GM19193 (cell line): ENCODE data around the gene RAB21.
A peak's percentile ranks its signal among the peaks of the same experiment; 100 is the strongest.

Experiments
- POLR2A ChIP-seq: IDR thresholded peaks from 4 replicates; pipeline ENCODE4 v1.6.1; 2011; ENCODE audit not compliant: insufficient read depth, insufficient read length; ENCODE audit errors: extremely low read depth

RAB21 gene

DNA sequence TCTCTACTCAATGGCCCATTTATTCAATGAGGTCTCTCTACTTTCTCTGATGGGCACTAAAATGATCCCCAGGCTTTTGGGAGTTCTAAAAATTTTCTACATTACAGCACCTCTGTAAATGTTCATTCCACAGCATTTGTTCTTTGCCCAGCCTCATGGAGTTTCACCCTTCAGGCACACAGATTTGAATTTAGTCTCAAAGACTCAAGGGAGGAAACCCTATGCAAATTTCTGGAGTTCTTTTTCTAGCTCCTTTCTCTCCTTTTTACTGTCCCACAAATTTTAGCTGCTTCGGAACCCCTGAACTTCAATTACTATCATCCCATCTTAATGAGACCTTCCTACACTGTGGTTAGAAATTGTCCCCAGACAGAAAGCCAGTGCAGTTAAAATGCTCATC, 17.5 kb upstream of the RAB21 start:
- TF ChIP-seq POLR2A = no peak

- no peak for TF ChIP-seq POLR2A
These were observed 11.7 kb upstream of the RAB21 start for GRCh38 chr12:71742998-71743397.

- TF ChIP-seq POLR2A = no peak
These were observed 10.0 kb upstream of the RAB21 start for GRCh38 chr12:71744522-71745300.

GRCh38 chr12:71746974-71747611, 7.6 kb upstream of the RAB21 start:
- no peak for TF ChIP-seq POLR2A

DNA sequence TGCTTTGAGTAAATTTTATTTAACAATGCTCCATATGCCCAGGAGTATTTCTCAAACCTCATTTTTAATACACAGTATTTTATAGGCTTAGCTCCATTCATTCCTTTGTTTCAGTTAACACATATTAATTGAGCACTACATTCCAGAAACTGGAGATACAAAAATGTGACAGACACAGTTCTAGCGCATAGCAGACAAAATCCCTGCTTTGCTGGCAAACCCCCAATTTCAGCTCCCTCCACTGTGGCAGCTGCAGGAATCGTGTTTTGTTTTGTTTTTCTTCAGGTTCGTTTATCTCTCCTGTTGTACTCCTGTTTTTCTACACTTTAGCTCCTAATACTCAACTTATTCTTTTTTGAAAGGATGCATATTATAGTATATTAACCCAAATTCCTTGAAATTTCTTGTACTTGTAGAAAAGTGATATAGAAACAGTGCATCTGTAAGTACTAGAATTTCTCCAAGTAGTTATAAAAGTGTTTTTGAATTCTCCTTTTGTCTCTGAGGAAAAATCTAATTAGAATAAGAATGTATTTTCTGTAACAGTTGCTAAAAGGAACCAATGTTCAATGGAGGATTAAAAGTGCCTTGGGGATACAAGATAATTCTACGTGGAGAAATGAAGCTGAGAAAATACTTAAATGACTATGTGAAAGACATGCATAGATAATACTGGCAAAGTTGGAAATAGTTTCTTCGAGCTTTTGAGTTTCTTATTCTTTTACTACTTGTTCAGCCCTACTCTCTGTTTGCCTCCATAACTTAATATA, 6.4 kb upstream of the RAB21 start:
- TF ChIP-seq POLR2A = no peak

DNA sequence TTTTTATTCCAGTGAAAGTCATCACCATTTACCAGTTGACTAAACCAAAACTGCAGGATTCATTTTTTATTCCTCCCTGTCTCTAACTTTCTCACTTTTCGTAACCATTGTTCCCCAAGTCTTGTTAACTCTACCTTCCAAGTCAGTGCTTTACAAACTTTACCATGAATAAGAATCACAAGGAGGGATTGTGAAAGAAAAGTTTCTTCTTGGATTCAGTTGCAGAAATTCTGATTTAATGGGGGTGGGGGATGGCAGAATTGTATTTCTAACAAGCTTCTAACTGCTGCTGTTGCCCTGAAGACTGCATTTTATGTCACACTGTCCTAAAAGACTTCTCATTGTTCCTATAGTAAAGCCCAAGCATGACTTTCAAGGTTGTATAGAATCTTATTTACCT, 5.0 kb upstream of the RAB21 start:
- TF ChIP-seq POLR2A = no peak

DNA sequence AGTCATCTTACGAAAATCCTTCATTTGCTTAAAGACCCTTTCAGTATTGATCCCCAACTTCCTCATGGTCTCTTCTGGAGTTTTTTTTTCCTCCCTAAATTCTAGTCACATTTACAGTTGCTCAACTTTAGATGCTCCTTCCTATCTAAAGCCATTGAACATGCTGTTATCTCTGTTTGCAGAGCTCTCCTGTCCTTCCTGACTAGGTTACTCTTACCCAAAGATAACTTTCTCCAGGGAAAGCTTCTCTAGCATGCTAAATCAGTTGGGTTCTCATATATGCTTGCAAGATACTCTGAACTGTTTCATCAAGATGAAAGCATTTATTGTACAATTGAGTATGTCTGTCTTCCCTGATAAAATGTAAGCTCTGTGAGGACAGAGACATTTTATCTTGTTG, 1.8 kb upstream of the RAB21 start:
- no peak for TF ChIP-seq POLR2A

DNA sequence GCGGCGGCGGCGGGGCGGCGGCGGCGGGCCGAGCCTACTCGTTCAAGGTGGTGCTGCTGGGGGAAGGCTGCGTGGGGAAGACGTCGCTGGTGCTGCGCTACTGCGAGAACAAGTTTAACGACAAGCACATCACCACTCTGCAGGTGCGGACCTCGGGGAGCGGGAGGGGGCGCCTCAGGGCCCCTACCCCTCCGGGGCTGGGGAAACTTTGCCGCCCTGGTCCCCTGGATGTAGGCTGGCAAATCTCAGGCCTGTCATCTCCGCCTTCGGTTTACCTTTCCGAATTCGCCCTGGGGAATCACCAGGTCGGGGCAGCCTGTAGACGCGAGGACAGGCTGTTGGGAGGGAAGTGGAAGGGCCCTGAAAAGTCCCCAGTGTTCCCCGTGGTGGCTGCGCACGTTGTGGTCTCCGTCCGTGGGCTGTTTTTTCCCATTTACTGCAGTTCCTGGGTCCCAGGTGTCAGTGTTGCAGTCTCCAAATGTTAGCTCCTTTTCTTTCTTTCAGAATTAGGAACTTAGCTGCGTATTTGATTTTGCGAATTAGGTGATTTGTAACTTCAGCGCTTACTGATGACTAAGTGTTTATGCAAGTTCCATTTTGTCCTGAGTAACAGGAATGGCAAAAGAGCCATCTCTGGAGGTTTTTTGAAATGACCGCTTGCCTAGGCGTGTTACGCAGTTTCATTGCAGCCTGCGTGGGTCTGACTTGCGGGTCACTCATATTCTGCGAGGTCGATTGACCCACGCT, 656 bp downstream of the RAB21 start:
- TF ChIP-seq POLR2A = peak; percentile 18

- no peak for TF ChIP-seq POLR2A
These were observed 1.5 kb downstream of the RAB21 start for GRCh38 chr12:71756054-71756690.

DNA sequence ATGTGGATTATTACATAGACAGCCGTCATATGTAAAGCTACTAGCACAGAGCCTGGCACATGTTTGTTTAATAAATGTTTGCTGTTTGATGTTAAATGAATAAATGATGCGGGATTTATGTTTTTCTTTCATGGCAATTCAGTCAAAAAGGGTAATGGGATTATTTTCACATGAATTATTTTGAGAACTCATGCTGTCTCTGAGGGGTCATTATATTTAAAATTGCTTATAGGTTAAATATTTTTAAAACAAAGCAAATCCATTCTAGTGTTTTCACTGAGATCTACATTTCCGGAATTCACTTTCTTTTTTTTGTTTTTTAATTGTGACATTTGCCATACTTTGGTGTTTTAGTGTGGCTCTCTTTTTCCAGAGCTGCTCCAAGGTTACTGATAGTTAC, 5.3 kb downstream of the RAB21 start:
- TF ChIP-seq POLR2A = no peak

GRCh38 chr12:71760471-71760870, 5.8 kb downstream of the RAB21 start:
- TF ChIP-seq POLR2A = no peak

DNA sequence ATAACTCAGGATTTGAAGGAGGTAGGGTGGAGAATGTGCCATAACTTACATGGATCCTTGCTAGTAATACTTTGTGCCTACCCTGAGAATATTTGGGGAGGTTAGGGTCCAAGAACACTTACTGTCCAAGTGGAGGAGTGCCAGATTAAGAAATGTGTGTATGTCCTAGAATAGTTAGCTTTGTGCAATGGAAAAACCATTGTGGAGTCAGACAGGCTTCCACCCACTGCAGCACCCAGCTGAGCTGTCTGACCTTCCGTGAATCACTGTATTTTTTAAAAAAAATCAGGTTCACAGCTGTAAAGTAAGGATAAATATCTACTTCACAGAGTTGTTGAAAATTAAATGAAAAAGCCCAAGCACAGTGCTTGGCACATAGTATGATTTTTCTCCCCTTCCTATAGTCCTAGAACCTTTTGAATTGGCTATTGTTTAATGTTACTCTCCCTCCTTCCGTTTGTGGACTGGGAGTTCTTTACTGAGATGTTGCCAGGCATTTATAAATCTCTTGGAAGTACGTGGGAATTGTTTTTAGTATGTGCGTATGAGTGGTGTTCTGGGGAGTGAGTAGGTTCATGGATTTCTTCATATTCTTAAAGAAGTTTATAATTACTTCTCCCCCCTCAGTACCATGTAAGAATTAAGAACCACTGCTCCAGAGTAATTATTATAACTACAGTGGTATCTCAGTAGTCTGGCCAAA, 9.2 kb downstream of the RAB21 start:
- TF ChIP-seq POLR2A = no peak

DNA sequence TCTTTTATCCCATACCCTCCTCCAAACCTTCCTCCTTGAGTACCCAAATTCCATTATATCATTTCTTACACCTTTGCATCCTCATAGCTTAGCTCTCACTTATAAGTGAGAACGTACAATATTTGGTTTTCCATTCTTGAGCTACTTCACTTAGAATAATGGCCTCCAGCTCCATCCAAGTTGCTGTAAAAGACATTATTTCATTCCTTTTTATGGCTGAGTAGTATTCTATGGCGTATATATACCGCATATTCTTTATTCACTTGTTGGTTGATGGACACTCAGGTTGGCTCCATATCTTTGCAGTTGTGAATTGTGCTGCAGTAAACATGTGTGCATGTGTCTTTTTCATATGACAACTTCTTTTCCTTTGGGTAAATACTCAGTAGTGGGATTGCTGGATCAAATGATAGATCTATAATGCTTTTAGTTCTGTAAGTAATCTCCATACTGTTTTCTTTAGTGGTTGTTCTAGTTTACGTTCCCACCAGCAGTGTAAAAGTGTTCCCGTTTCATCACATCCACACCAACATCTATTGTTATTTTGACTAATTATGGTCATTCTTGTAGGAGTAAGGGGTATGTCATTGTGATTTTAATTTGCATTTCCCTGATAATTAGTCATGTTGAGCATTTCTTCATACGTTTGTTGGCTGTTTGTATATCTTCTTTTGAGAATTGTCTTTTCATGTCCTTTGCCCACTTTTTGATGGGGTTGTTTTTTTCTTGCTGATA, 10.1 kb downstream of the RAB21 start:
- no peak for TF ChIP-seq POLR2A
